ENCODE data around the gene PNPLA1.

Gene PNPLA1

DNA sequence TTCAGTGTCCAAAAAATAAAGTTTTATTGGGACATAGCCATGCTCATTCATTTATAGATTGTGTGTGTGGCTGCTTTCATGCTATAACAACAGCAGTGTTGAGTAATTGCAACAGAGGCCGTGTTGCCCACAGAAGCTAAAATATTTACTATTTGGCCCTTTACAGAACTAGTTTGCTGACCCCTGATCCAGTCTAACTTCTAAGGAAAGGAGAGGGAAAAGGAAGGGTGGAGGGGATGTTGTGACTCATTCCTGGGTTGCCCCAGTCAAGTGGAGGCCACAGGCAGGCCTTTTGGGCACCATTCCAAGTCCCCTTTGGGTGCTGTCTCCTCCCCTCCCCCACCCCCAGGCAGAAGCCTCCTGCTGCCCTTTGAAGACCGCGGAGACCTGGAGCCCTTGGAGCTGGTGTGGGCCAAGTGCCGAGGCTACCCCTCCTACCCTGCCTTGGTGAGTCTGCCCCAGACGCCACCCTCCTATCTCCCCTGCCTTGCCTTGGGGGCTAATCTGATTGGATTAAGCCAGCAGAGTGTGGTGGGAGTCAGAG, 44.9 kb upstream of the PNPLA1 start:
- TF ChIP-seq CTCF (IDR thresholded peaks at IDR 0.05; ENCODE audit: insufficient read depth, low read length, missing control alignments): no peak
- POLR2A ChIA-PET: interaction anchor here (0.6 kb wide), 1 partner anchor 52 kb away, joined by 3 read pairs; no protein-coding TSS in a partner anchor
- DNase-seq (ENCODE audit: low read depth, low spot score): no peak
- no peak overlapping the region for H3K4me3 ChIP-seq (ENCODE audit: low read depth, low read length)
- CTCF ChIA-PET: interaction anchor here (1.2 to 1.6 kb wide), 3 partner anchors 8 to 130 kb away, joined by 3 to 4 read pairs (median 3); no protein-coding TSS in a partner anchor

- H3K4me3 ChIP-seq (ENCODE audit: low read depth, low read length): no peak overlapping the region
- POLR2A ChIA-PET: no interaction called here
- CTCF ChIA-PET: interaction anchor here (1.1 to 1.5 kb wide), 3 partner anchors 8 to 131 kb away, joined by 3 to 4 read pairs (median 3); no protein-coding TSS in a partner anchor
- TF ChIP-seq CTCF (IDR thresholded peaks at IDR 0.05; ENCODE audit: insufficient read depth, low read length, missing control alignments): no peak
- no peak for DNase-seq (ENCODE audit: low read depth, low spot score)
These were observed 43.3 kb upstream of the PNPLA1 start for GRCh38 chr6:36226438-36227047.

DNA sequence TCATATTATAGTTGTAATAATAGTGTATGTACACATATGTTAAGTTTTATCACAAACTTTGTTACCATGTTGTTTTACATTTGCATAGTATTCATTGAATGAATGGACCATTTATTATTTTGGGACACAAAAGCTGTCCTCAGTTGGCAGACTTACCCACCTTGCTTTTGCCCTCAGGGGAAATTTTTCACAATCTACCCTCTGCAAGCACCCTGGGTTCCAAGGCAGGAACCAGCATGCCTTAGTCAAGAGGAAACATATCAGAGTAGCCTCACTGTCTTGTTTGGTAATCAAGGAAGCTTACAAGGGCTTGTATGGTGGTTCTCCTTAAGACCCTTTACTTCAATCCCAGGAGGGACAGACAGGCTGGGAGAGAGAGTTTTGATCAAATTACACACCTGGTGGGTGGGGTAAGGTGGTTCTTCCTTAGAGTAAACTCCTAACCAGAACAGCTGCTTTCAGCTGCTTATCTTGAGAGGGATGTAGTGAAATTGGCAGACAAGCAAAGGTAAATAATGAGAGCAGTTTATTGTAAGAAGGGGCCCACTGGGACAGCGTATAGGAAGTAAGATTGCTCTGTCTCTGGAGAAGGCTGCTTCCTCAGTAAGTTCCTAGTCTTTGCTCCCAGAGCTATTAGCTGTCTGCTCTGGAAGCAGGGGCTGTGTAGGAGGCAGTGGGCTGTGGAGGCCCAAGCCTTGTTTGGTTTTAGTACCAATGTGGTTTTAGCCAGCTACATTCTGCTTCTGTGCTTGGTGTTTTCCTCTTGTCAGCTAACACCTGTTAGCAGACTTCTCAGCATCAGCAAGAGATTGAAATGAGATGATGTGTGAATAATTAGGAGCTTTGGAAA, 42.3 kb upstream of the PNPLA1 start:
- DNase-seq (ENCODE audit: low read depth, low spot score): no peak
- H3K4me3 ChIP-seq (ENCODE audit: low read depth, low read length): no peak overlapping the region
- CTCF ChIA-PET: no interaction called here
- POLR2A ChIA-PET: no interaction called here
- no peak for TF ChIP-seq CTCF (IDR thresholded peaks at IDR 0.05; ENCODE audit: insufficient read depth, low read length, missing control alignments)

DNA sequence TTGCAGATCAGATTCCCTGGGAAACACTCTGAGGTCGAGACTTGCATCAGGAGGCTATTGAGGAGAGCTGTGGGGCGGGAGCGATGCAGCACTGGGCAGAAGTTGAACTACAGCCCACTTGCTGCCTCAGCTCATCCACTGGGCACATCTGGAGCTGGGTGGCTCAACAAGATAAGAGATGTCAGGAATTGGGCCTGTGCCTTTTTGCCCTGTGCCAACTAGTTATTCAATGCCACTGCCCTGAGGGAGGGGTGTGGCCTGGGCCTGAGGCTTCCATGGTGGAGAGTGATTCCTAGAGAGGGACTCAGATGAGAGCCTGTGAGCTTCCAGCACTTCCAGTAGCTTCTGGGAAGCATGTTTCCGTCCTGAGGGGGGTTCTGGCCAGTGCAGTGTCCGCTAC, 40.6 kb upstream of the PNPLA1 start:
- DNase-seq (ENCODE audit: low read depth, low spot score): no peak
- POLR2A ChIA-PET: no interaction called here
- no peak for TF ChIP-seq CTCF (IDR thresholded peaks at IDR 0.05; ENCODE audit: insufficient read depth, low read length, missing control alignments)
- H3K4me3 ChIP-seq (ENCODE audit: low read depth, low read length): no peak overlapping the region
- CTCF ChIA-PET: no interaction called here

- no peak for DNase-seq (ENCODE audit: low read depth, low spot score)
- no peak for TF ChIP-seq CTCF (IDR thresholded peaks at IDR 0.05; ENCODE audit: insufficient read depth, low read length, missing control alignments)
- ChIA-PET POLR2A (no interaction called here), CTCF (interaction anchor here (1.2 kb wide), 1 partner anchor 25 kb away, joined by 3 read pairs; no protein-coding TSS in a partner anchor)
- H3K4me3 ChIP-seq (ENCODE audit: low read depth, low read length): no peak overlapping the region
These were observed 39.5 kb upstream of the PNPLA1 start for GRCh38 chr6:36230371-36230770.

DNA sequence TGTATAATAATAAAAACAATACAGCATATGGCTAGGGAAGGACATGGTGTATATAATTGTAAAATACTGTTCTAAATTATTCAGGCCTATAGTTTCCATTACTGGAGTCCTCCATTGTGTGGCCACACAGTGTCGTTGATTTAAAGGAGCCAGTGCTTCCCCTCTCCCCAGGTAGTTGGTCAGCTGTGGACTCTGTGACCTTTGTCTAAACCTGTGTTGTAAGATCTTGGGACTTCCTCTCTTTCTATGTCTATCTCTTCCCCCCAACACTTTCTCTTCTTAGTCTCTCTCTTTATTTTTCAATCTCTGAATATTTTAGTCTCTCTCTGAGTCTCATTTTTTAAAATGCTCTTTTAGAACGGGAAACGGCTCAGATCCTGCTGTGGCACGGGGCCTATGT, 37.7 kb upstream of the PNPLA1 start:
- DNase-seq (ENCODE audit: low read depth, low spot score): no peak
- H3K4me3 ChIP-seq (ENCODE audit: low read depth, low read length): no peak overlapping the region
- CTCF ChIA-PET: interaction anchor here (1.1 kb wide), 1 partner anchor 8 kb away, joined by 3 read pairs; no protein-coding TSS in a partner anchor
- POLR2A ChIA-PET: no interaction called here
- TF ChIP-seq CTCF (IDR thresholded peaks at IDR 0.05; ENCODE audit: insufficient read depth, low read length, missing control alignments): no peak

Measured in AG04449 (cell line).